ENCODE data around the gene CRBN.

Gene CRBN

GRCh38 chr3:3141939-3142338, 37.6 kb downstream of the CRBN start:
- TF ChIP-seq, protein P1, sequence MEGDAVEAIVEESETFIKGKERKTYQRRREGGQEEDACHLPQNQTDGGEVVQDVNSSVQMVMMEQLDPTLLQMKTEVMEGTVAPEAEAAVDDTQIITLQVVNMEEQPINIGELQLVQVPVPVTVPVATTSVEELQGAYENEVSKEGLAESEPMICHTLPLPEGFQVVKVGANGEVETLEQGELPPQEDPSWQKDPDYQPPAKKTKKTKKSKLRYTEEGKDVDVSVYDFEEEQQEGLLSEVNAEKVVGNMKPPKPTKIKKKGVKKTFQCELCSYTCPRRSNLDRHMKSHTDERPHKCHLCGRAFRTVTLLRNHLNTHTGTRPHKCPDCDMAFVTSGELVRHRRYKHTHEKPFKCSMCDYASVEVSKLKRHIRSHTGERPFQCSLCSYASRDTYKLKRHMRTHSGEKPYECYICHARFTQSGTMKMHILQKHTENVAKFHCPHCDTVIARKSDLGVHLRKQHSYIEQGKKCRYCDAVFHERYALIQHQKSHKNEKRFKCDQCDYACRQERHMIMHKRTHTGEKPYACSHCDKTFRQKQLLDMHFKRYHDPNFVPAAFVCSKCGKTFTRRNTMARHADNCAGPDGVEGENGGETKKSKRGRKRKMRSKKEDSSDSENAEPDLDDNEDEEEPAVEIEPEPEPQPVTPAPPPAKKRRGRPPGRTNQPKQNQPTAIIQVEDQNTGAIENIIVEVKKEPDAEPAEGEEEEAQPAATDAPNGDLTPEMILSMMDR (IDR thresholded peaks at IDR 0.05; ENCODE audit: extremely low read depth, insufficient read depth, missing control alignments), result no peak
- in situ Hi-C loops (cut with MboI; ENCODE audit: low pct_unique_long_range_greater_than_20kb, low sequenced_read_pairs, unreplicated experiment), result no loop called here
- DNase-seq (ENCODE audit: low spot score), result no peak

DNA sequence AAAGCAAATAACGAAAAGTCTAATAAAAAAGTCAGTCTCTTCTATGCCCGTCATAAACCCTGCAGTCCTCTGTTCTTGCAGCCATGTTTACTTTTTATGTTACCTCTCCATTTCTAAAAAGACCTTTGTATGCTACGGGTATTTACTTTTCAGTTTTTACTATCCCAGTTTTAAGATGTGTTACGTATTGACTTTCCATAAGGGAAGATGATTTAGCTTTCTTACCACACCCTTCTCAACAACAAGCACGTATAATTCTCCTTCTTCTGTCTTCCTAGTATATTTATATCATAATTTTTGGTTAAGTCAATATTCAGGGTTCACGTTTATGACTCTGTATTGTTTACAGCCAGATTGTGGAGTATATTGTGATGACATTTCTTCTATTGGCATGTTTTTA, 42.0 kb downstream of the CRBN start:
- TF ChIP-seq, protein P1 (IDR thresholded peaks at IDR 0.05; ENCODE audit: extremely low read depth, insufficient read depth, missing control alignments), result no peak
- in situ Hi-C loops (cut with MboI; ENCODE audit: low pct_unique_long_range_greater_than_20kb, low sequenced_read_pairs, unreplicated experiment), result no loop called here
- no peak for DNase-seq (ENCODE audit: low spot score)

GRCh38 chr3:3134750-3135448, 44.6 kb downstream of the CRBN start:
- TF ChIP-seq, protein P1 (IDR thresholded peaks at IDR 0.05; ENCODE audit: extremely low read depth, insufficient read depth, missing control alignments), result no peak
- in situ Hi-C loops (cut with MboI; ENCODE audit: low pct_unique_long_range_greater_than_20kb, low sequenced_read_pairs, unreplicated experiment), result no loop called here
- DNase-seq (ENCODE audit: low spot score), result no peak

DNA sequence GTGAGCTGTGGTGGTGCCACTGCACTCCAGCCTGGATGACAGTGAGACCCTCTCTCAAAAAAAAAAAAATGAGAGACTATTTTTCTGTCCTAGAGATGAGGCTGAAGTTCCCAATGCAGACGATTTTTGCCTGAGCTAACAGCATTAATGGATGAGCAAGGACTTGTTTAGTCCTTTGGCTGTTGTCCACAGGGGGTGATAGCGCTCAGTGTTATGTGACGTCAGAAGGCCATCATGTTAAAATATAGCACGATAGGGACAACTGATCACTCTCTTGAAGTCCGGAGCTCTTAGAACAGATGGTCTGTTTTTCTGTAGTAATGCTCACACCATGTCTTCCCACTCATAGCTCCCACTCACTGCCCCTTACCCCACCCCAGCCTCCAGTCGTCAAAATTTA, 46.0 kb downstream of the CRBN start:
- in situ Hi-C loops (cut with MboI; ENCODE audit: low pct_unique_long_range_greater_than_20kb, low sequenced_read_pairs, unreplicated experiment), result no loop called here
- TF ChIP-seq, protein P1 (IDR thresholded peaks at IDR 0.05; ENCODE audit: extremely low read depth, insufficient read depth, missing control alignments), result no peak
- DNase-seq (ENCODE audit: low spot score), result no peak

DNA sequence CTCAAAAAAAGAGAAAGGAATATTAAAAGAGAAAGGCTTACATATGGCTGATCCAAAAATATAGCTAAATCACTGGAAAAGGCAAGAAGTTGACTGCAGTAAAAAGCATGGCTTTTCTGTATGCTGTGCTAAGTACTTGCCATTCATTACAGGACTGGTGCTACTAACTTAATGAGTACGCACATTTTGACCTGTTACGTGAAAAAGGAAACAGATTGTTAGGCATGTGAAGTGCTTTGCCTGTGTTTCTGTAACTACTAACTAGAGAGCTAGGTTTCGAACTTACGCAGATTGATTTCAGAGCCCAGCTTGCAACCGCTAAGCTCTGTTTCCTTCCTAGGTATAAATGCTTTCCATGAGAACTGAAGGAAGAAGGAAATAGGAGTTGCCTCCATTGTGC, 49.9 kb downstream of the CRBN start:
- TF ChIP-seq, protein P1 (IDR thresholded peaks at IDR 0.05; ENCODE audit: extremely low read depth, insufficient read depth, missing control alignments), result no peak
- DNase-seq (ENCODE audit: low spot score), result no peak
- in situ Hi-C loops (cut with MboI; ENCODE audit: low pct_unique_long_range_greater_than_20kb, low sequenced_read_pairs, unreplicated experiment), result no loop called here

DNA sequence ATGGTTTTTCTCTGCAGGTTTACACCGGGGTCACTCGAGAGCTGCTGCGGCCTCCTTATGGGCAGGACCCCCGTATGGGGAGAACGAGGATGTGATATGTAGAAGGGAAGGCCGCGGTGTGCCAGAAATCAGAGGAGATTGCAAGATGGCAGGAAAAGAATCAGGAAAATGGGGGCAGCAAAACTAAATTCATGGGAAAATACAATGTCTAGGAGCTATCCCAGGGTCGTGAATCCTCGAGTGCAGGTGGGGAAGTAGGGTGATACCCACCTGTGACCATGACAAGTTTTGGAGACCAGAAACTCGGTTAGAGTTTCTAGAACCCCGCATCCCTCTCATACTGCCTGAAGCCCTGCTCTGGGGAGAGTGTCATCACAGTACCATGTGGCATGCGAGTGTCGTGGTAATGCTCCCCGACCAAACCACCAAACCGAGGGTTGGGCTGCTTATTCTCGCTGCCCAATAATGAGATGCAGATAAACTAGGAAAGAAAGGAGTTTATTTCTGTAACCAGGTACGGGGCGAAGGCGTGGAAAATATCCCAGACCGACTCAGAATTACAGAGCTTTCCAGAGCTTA, 52.0 kb downstream of the CRBN start:
- TF ChIP-seq, protein P1 (IDR thresholded peaks at IDR 0.05; ENCODE audit: extremely low read depth, insufficient read depth, missing control alignments), result no peak
- DNase-seq (ENCODE audit: low spot score), result no peak
- in situ Hi-C loops (cut with MboI; ENCODE audit: low pct_unique_long_range_greater_than_20kb, low sequenced_read_pairs, unreplicated experiment), result no loop called here

Data from GM13977 (cell line).